HG02973 (cell line): ENCODE data around the gene INO80E.
"Not testable (repeated sequence)": the region's sequence is repeated elsewhere in the genome, so short reads cannot be mapped to it uniquely, and the experiment has no call there.

Experiments
- ATAC-seq: cut with Tn5 transposase; IDR thresholded peaks from one replicate; pipeline ENCODE4 v1.9.1; 2021; ENCODE audit warnings: moderate library complexity; ENCODE audit not compliant: unreplicated experiment

Gene INO80E

DNA sequence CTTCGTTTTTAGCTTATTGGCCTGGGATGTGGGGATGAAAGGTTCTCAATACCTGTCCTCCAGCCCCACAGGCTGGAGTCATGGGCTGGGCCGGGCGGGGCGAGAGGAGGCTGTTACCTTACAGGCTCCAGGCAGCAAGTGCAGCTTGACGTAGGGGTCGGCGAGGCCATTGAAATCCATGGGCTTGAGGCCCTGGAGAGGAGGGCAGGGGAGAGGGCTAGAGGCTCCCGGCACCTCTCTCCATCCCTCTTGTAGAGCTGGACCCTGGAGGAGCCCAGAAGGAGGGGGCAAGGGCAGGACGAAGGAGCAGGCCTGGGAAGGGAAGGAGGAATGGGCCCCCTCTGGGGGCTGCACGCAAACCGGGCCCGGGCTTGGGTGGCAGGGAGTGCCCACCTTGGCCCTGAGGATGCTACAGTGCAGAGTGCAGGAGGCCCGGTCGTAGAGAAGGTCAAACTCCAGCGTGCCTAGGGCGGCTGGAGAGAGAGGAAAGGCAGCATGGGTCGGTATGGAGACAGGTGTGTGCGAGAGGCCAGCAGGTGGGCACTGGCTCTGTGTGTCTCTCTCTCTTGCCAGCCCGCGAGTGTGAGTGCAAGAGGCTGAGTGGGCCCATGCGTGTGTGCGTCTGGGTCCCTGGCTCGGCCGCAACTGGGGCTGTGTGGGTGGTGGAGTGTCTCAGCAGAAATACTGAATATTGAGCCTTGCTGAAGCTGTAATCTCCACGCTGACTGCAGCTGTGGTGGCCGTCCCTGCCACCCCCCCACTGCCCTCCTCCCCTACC is 13.2 kb downstream of the INO80E start:
- no peak for ATAC-seq

DNA sequence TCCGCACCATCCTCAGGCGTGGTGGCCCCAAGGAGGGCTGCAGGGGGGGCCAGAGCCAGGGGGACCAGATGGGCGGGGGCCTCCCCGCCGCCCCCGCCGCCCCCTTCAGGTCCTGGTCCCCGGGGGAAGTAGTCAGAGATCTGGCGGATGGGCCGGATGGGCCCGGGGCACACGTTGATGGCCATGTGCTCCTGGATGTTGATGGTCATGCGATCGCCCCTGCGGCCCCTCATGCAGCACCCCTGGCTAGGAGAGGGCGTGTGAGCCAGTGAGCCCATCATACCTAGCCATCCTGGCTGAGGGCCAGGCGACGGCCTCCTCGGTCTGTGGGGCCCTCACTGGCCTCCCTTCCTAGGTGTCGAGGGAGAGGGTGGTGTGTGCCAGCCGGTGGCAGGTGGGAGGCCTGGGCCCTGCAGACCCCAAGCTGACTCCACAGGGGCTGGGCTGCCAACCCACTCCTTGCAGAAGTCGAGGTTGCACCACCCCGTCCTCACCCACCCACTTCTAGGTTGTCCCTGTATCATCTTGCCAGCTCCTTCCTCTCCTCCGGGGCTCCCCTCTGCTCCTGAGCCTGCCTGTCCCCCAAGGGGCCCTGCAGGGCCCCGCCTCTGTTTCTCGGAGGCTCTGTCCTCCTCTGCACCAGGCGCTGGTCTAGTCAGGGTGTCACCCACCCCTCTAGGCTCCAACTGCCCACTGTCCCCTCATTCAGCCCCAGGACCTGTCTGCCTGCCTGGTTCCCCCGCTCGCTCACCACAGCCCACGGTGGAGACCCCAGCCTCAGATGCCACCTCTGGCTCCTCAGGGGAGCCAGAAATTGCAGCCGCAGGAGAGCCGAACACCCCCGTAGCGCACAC is 14.2 kb downstream of the INO80E start:
- no peak for ATAC-seq

DNA sequence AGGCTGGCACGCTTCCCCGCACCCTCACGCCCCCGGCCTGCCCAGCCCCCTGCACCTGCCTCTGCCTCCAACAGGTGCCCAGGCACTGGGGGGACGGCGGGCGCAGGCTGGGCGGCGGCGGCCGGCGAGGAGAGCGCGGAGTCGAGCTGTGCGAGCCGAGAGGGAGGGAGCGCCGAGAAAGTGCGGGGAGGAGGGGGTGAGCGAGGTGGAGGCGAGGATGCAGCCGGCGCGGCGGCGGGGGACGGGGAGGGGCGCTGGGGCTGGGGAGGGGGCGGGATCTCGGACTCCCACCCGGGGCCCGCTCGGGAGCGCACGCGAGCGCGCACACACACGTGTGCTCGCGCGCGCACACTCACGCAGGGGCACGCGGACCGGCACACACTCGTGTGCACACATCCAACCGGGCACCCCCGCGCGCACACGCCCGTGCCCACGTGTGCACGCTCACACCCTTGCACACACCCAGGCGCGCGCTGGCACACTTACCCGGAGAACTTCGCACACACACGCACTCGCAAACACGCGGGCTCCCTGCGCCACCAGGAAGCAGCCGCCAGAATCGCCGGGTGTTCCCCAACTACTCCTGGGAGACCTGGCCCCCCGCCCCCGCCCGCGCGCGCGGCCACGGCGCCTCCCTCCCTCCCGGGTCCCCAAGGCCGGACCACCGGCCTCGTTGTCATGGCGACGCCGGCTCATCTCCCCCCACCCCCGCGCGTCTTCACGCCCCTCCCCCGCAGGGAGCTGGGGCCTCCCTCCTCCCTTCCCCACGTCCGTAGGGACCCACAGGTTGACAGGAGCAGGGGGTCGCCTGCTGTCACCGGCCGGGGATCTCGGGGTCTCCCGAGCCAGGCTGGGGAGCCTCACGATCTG is 15.0 kb downstream of the INO80E start, which contains the start of gene DOC2A:
Gene DOC2A, minus strand, starts transcription at position 184 of the 870 bp plus-strand sequence. CDS start 805 bp downstream, outside the sequence.
- ATAC-seq = no peak

DNA sequence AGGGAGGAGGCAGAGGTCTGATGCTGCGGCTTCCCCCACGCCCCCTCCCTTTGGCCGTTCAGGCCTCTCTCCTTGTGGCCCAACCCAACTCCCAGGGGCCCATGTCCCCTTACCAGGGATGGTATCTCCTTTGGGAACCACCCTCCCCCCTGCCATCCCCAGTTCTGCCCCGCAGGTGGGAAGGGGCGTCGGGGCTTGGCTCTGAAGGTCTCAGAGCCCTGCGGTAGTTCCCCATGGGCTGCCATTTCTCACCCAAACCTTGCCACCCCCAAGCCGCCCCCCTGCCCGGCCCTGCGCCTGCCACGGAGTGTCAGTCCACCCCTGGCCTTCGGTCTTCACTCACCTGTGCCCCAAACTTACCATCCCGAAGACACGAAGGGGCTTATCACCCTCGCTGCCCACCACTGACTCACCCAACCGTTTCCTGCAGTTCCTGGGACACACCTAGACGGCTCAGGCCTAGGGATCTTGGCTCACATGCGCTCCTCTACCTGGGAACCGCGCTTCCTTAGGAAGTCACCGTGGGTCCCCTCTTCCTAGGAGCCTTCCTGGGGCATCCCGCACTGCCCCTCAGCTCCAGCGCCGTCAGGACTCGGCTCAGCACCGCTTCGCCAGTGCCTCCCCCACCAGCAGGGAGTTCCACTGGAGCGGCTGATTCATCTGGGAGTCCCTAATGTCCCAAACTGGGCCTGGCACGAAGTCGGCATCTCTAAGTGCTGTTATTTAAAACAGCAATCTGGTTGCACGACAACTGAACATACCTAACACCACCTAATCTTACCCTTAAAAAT is 15.9 kb downstream of the INO80E start:
- no peak for ATAC-seq

DNA sequence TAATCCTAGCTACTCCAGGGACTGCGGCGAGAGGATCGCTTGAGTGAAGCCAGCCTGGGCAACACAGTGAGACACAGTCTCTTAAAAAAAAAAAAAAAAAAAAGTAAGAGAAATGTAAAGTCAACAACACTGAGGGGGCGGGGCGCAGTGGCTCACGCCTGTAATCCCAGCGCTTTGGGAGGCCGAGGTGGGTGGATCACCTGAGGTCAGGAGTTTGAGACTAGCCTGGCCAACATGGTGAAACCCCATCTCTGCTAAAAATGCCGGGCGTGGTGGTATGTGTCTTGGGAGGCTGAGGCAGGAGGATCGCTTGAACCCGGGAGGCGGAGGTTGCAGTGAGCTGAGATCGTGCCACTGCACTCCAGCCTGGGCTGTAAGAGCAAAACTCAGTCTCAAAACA is 16.6 kb downstream of the INO80E start:
- ATAC-seq = not testable (repeated sequence)

DNA sequence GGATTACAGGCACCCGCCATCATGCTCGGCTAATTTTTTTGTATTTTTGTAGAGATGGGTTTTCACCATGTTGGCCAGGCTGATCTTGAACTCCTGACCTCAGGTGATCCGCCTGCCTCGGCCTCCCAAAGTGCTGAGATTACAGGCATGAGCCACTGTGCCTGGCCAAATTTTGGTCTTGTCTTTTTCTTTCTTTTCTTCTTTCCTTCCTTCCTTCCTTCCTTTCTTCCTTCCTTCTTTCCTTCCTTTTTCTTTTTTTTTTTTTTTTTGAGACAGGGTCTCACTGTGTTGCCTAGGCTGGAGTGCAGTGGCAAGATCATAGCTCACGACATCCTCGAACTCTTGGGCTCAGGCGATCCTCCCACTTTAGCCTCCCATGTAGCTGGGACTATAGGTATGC is 19.4 kb downstream of the INO80E start:
- not testable (repeated sequence) for ATAC-seq

DNA sequence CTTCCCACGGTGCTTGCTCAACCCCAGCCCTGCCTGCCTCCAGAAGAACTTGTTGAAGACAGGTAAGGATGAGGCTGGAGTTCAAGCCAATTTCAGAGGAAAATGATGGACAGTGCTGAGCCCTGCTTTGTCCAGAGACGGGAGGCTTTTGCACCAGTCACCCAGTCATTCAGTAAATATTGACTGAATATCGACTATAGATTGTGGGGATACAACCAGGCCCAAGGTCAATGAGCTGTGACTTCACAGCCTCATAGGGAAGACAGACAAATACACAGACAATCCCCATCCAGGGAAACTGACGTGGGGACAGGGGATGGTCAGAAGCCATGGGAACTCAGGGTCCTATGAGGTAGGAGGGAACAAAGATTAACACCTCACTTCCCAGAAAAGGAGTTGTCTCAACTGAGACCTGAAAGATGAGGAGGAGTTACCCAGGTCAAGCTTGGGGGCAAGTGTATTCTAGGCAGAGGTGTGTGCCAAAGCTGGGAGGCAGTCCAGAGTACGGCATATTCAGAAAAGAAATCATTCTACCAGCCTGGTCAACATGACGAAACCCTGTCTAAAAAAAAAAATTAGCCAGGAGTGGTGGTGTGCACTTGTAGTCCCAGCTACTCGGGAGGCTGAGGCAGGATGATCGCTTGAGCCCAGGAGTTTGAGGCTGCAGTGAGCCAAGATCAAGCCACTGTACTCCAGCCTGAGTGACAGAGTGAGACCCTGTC is 20.7 kb downstream of the INO80E start:
- ATAC-seq = no peak

DNA sequence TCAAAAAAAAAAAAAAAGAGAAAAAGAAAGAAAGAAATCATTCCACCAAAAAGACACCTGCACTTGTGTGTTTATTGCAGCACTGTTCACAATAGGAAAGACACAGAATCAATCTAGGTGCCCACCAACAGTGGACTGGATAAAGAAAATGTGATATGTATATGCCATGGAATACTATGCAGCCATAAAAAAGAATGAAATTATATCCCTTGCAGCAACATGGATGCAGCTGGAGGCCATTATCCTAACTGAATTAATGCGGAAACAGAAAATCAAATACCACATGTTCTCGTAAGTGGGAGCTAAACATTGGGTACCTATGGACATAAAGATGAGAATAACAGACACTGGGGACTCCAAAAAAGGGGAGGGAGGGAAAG is 21.2 kb downstream of the INO80E start:
- no peak for ATAC-seq

DNA sequence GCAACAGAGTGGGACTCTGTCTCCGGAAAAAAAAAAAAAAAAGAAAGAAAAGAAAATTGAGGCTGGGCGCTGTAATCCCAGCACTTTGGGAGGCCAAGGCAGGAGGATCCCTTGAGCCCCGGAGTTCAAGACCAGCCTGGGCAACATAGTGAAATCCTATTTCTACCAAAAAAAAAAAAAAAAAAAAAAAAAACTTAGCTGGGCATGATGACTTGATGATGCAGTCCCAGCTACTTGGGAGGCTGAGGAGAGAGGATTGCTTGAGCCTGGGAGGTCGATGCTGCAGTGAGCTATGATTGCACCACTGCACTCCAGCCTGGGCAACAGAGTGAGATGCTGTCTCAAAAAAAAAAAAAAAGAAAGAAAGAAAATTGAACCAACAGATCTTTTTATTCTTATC is 21.9 kb downstream of the INO80E start:
- not testable (repeated sequence) for ATAC-seq

DNA sequence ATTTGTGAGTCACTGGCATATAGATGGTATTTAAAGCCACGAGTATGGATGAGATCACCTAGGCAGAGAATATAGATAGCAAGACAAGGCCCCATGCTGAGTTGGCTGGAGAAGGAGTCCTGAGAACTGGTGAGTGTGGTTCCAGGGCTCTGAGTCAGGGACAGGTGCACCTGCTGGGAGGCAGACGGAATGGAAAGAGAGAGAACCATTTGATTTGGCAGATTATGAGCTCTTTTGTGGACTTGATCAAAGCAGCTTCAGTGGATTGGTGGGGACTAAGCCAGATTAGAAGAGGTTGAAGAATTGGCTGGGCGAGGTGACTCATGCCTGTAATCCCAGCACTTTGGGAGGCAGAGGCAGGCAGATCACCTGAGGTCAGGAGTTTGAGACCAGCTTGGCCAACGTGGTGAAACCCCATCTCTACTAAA is 22.7 kb downstream of the INO80E start:
- ATAC-seq = no peak

DNA sequence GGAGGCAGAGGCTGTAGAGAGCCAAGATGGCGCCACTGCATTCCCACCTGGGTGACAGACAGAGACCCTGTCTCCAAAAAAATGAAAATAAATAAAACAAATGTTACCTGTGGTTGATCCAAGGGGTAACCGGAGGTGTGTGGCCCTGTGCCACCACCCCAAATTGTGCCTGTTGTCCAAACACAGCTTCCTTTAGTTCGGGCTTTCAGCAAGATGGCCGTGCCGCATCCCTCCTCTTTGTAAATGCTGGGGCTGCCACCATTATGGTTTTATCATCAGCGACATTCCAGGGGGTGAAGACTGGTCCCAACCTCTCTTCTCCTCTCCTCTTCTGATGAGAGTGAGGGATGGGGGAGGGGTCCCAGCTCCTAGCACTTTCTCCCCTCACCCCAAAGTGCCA is 26.8 kb downstream of the INO80E start, which contains the start of gene C16orf92:
Gene C16orf92, plus strand, starts transcription at position 312 of the 400 bp plus-strand sequence. CDS start 143 bp downstream, outside the sequence.
- ATAC-seq = no peak

DNA sequence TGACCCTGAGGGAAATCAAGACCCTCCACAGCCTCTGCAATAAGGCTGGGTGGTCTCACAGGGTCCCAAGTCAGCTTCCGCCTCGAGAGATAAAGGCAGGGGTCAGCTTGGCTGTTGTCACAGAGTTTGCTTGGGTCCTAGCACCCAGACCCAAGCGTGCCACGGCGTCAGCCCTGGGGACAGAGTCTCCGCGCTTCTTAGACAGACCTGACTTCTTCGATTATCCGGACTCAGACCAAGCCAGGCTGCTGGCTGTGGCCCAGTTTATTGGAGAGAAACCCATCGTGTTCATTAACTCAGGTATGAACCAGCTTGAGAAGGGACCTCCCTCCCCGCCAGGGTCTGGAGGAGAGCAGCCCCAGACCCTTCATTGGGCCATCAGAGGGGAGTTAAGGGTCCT is 27.5 kb downstream of the INO80E start:
- ATAC-seq = no peak

DNA sequence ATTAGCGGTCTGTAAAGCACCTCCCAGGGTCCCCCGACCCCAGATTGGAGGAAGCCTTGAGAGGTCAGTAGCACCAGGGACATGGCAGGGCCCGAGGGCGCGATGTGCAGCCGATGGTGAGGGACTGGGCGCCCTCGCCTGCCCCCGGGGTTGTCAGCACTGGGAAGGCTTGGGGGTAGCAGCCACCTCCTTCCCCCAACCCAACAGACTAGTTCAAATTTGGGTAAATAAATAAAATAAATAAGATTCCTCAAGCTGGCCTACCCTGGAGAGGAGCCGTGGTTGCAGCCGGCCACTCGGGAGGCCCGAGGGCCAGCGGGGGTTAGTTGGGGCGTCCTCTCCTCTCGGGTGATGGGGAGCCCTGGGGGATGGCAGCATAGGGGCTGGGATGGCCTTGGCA is 28.4 kb downstream of the INO80E start:
- ATAC-seq = no peak

DNA sequence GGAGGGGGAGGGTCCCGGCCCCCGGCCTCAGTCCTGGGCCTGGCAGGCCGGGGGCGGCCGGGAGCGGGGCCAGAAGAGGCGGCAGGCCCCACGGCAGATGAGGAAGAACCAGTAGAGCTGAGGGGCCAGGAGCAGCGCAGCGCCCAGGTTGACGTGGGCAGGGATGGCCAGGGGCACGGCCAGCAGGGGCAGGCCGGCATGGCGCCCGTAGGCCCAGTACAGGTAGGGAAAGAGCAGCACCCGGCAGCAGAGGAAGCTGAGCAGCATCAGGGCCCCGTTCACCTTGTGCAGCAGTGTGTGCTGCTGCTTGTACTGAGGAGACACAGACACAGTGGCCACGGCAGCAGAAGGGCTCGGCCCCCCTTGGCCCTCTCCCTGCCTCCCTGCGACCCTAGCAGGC is 29.1 kb downstream of the INO80E start:
- ATAC-seq = no peak

DNA sequence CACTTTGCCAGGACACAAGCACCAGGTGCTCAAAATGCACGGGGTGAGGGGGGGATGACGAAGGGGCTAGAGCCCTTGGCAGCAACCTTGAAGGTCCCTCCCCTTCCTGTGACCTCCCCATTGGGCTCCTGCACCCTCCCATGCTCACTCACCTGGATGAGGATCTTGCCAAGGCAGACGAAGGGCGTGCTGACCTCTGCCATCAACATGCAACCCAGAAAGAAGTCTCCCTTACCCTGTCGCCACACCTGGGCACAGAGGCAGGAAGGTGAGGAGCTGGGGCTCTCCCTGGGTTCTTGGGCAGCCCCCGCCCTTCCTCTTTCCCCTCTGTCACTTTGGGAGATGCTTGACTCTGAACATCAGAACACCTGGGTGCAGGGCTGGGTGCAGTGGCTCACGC is 29.5 kb downstream of the INO80E start:
- no peak for ATAC-seq

DNA sequence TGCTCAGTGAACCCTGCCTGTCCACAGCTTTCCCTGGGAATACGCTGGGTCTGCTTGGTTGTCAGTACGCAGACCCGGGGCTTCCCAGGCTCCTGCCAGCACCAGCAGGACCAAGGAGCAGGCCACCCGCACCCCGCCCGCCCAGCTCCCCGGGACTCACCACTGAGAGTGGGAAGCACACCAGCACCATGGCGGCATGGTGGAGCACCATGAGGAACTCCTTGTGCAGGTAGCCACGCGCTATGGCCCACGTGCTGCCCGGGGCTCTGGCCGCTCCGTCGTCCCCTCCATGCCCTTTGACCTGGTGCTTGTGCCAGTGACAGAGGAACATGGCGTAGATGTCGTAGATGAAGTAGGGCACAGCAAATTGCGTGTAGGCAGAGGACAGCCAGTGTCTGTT is 30.4 kb downstream of the INO80E start:
- ATAC-seq = no peak

DNA sequence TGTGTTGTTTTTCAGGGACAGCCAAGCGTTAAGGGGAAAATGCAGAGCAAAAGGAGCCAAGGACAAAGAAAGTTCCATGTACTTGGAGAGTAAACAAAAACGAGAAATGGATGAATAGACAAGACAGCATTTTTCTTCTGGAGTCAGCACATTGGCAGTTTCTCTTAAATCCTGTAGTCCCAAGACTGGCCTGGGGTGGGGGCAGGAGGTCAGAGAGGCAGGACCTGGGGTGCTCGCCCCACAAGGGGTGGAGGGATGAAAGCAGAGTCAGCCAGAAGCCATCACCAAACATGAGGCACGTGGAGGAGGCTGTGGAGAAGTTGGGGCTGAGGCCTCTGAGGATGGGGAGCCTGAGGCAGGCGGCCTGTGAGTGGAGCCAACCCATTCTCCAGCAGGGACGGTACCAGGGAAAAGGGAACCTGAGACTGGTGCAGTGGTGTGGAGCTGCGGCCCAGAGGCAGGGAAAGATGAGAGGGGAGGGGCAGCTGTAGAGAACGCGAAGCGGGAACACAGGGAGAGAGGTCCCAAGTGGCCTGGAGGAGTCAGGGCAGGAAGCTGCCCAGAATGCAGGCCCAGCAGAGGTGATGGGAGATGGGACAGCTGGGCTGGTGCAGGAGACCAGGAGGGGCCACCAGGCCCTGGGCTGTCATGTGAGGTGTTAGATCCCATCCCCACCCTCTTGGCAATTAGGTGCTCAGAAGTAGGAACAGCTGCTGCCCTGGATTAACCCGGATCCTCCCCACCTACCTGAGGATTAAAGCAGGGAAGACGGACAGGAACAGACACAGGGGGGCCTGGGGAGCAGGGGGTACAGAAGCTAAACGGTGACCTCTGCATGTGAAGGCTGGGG is 31.8 kb downstream of the INO80E start:
- ATAC-seq = no peak

DNA sequence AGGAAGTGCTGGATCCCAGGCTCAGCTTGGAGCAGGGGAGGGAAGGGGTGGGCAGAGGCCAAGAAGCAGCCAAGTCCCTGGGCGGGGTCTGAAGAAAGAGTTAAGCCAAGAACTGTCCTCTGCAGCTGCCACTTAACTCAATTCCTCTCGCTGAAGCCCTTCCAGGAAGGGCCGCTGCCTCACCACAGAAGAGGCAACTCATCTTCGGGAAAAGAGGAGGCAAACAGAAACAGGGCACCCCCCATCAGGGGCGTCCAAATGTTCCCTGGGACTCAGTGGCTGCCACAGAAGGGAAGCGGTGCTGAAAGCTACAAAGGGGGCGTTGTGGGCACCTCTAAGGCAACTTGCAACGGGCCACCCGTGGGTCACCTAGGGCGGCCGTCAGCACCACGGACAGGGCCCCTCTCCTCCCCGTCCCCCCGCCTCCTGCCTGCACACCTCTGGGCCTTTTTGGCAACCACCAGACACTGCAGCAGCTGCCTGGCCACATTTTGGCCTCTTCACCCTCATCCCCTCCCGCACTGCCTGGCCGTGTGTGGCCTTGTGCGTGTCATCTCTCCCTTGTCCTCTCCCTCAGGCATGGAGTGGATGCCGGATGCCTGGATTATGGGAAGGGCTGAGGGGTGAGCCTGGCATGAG is 32.5 kb downstream of the INO80E start:
- ATAC-seq = no peak
